ENCODE data around the gene CALHM5.

Gene CALHM5

GRCh38 chr6:116547358-116547757 lies 35.9 kb downstream of the CALHM5 start:
- ChIA-PET CTCF (interaction anchor here (1.0 to 4.5 kb wide), 7 partner anchors 12 to 297 kb away, joined by 3 to 24 read pairs (median 3); partner anchors contain the start of gene CALHM5), POLR2A (no interaction called here)
- no peak overlapping the region for H3K4me3 ChIP-seq (ENCODE audit: low read depth, low read length)
- no peaks in the 10 kb centered on the region for H3K36me3 ChIP-seq (ENCODE audit: control insufficient read depth in 2 of 2, insufficient read depth in 1 of 2, low read length in 2 of 2)
- H3K9me3 ChIP-seq (ENCODE audit: control insufficient read depth, insufficient read depth, low read depth, low read length) = no peaks in the 10 kb centered on the region
- no peak overlapping the region for H3K27ac ChIP-seq (ENCODE audit: extremely low read depth, low read depth, low read length)
- no peaks in the 10 kb centered on the region for H3K4me1 ChIP-seq (ENCODE audit: control insufficient read depth, insufficient read depth, low read length)
- no peak for TF ChIP-seq ZNF26 (tag by site-specific recombination; IDR thresholded peaks at IDR 0.05)
- no peak for TF ChIP-seq ZIC2 (tag by site-specific recombination; IDR thresholded peaks at IDR 0.05)
- TF ChIP-seq ZNF768 (tag by site-specific recombination; IDR thresholded peaks at IDR 0.05) = no peak
- TF ChIP-seq PRDM6 (tag by site-specific recombination; IDR thresholded peaks at IDR 0.05) = no peak
- no peak for TF ChIP-seq PRDM2 (tag by site-specific recombination; IDR thresholded peaks at IDR 0.05; ENCODE audit: borderline replicate concordance)
- TF ChIP-seq KLF9 (tag by site-specific recombination; IDR thresholded peaks at IDR 0.05; ENCODE audit: low read depth) = no peak
- TF ChIP-seq ZBTB48 (tag by site-specific recombination; IDR thresholded peaks at IDR 0.05) = no peak
- no peak for TF ChIP-seq ZNF2 (tag by site-specific recombination; IDR thresholded peaks at IDR 0.05)

GRCh38 chr6:116550796-116551195 lies 39.4 kb downstream of the CALHM5 start:
- Histone ChIP-seq H3K9me3 (ENCODE audit: control insufficient read depth, insufficient read depth, low read depth, low read length) (no peaks in the 10 kb centered on the region), H3K4me1 (ENCODE audit: control insufficient read depth, insufficient read depth, low read length) (no peaks in the 10 kb centered on the region), H3K36me3 (ENCODE audit: control insufficient read depth in 2 of 2, insufficient read depth in 1 of 2, low read length in 2 of 2) (no peaks in the 10 kb centered on the region), H3K4me3 (ENCODE audit: low read depth, low read length) (no peak overlapping the region), H3K27ac (ENCODE audit: extremely low read depth, low read depth, low read length) (no peak overlapping the region)
- POLR2A ChIA-PET = no interaction called here
- CTCF ChIA-PET = interaction anchor here (0.6 to 1.9 kb wide), 3 partner anchors 10 to 16 kb away, joined by 3 to 10 read pairs (median 6); no protein-coding TSS in a partner anchor
- no peak for TF ChIP-seq KLF8 (tag by site-specific recombination; IDR thresholded peaks at IDR 0.05)
- no peak for TF ChIP-seq ZNF391 (tag by site-specific recombination; IDR thresholded peaks at IDR 0.05; ENCODE audit: borderline replicate concordance, low read depth)
- TF ChIP-seq MZF1 (tag by site-specific recombination; IDR thresholded peaks at IDR 0.05; ENCODE audit: borderline replicate concordance) = no peak
- no peak for TF ChIP-seq ZNF664 (tag by site-specific recombination; IDR thresholded peaks at IDR 0.05)
- no peak for TF ChIP-seq SETDB1 (IDR thresholded peaks at IDR 0.05; ENCODE audit: insufficient read length, low read length)
- no peak for TF ChIP-seq OSR2 (tag by site-specific recombination; IDR thresholded peaks at IDR 0.05)
- TF ChIP-seq ZBTB21 (tag by site-specific recombination; IDR thresholded peaks at IDR 0.05) = no peak
- TF ChIP-seq ZNF19 (tag by site-specific recombination; IDR thresholded peaks at IDR 0.05; ENCODE audit: low read depth) = no peak
- TF ChIP-seq GLI2 (tag by site-specific recombination; IDR thresholded peaks at IDR 0.05; ENCODE audit: borderline replicate concordance, low read depth) = no peak
- TF ChIP-seq KLF16 (tag by site-specific recombination; IDR thresholded peaks at IDR 0.05) = no peak
- no peak for TF ChIP-seq IKZF3 (tag by site-specific recombination; IDR thresholded peaks at IDR 0.05)
- TF ChIP-seq ZNF677 (tag by site-specific recombination; IDR thresholded peaks at IDR 0.05) = no peak
- TF ChIP-seq CTCF (tag by site-specific recombination; IDR thresholded peaks at IDR 0.05) = no peak
